SK-N-SH (cell line): ENCODE results near the gene PCDHGB6.

Experiments used
- CTCF ChIP-seq: fragments of 200-600 bp; sonication (generic); IDR thresholded peaks from 2 replicates; pipeline ENCODE4 v1.6.1; 2017; ENCODE audit warnings: antibody characterized with exemption, mild to moderate bottlenecking, moderate library complexity
- EP300 ChIP-seq, 2 experiments: IDR thresholded peaks; 2 replicates each; pipeline versions ENCODE4 v1.4.0 to v1.6.1; 2012; ENCODE audit warnings: borderline replicate concordance in 1 of 2, low read depth in 1 of 2, low read length in 1 of 2
- JUND ChIP-seq: IDR thresholded peaks from 2 replicates; pipeline ENCODE4 v1.4.0; 2012
- MXI1 ChIP-seq: IDR thresholded peaks from 2 replicates; pipeline ENCODE4 v1.6.1; 2012; ENCODE audit warnings: mild to moderate bottlenecking, low read depth, low read length, improper control_type of control experiment
- POLR2AphosphoS5 ChIP-seq: IDR thresholded peaks from 2 replicates; pipeline ENCODE4 v1.6.1; 2012; ENCODE audit warnings: low read depth, low read length
- RXRA ChIP-seq: IDR thresholded peaks from 2 replicates; pipeline ENCODE4 v1.4.0; 2012; ENCODE audit warnings: low read depth, mild to moderate bottlenecking, borderline replicate concordance
- SIN3A ChIP-seq: IDR thresholded peaks from 2 replicates; pipeline ENCODE4 v1.6.1; 2012; ENCODE audit warnings: low read depth, mild to moderate bottlenecking, low read length, moderate library complexity, borderline replicate concordance
- SMC3 ChIP-seq: IDR thresholded peaks from 2 replicates; pipeline ENCODE4 v1.6.1; 2012; ENCODE audit warnings: low read depth, low read length, improper control_type of control experiment
- USF1 ChIP-seq: IDR thresholded peaks from 2 replicates; pipeline ENCODE4 v1.4.0; 2012; ENCODE audit warnings: low read depth, borderline replicate concordance
- USF2 ChIP-seq: fragments of 150-350 bp; IDR thresholded peaks from 2 replicates; pipeline ENCODE4 v1.6.1; 2017; ENCODE audit warnings: antibody characterized with exemption, low read length, low read depth, borderline replicate concordance
- YY1 ChIP-seq: IDR thresholded peaks from 2 replicates; pipeline ENCODE4 v1.4.0; 2012; ENCODE audit warnings: low read depth, mild to moderate bottlenecking

- no peak for TF ChIP-seq SIN3A
- TF ChIP-seq CTCF: no peak
- TF ChIP-seq SMC3: no peak
- TF ChIP-seq EP300 (IDR thresholded peaks at IDR 0.05; ENCODE audit: borderline replicate concordance in 1 of 2, low read depth in 1 of 2, low read length in 1 of 2): no peak
- TF ChIP-seq RXRA: no peak
- no peak for TF ChIP-seq JUND
- TF ChIP-seq USF2: no peak
- no peak for TF ChIP-seq USF1
- no peak for TF ChIP-seq YY1
- TF ChIP-seq MXI1: no peak
- TF ChIP-seq POLR2AphosphoS5: no peak
Observed at GRCh38 chr5:141420855-141421488, 13.2 kb downstream of the PCDHGB6 start, which contains the start of gene PCDHGA11.
